BLaER1 treated with 17β-estradiol and CSF1 and Interleukin-3, amounts not matched to agents 10 nM and 100 nM (cell line): Measurements from ENCODE around the gene OAS1.
A peak's percentile ranks its signal among the peaks of the same experiment; 100 is the strongest.
"Not testable (repeated sequence)": the region's sequence is repeated elsewhere in the genome, so short reads cannot be mapped to it uniquely, and the experiment has no call there.

Experiments
- H3K27ac ChIP-seq, 11 experiments: shearing (Covaris generic); formaldehyde crosslinking; 2 replicates each; pipeline ENCODE4 v1.8.1; 2022
- H3K27me3 ChIP-seq, 11 experiments: shearing (Covaris generic); formaldehyde crosslinking; 2 replicates each; pipeline ENCODE4 v1.8.1; 2022
- H3K36me3 ChIP-seq, 11 experiments: shearing (Covaris generic); formaldehyde crosslinking; 2 replicates each; pipeline ENCODE4 v1.8.1; 2022
- H3K4me1 ChIP-seq, 10 experiments: shearing (Covaris generic); formaldehyde crosslinking; 2 replicates each; pipeline ENCODE4 v1.8.1; 2022
- H3K4me2 ChIP-seq, 11 experiments: shearing (Covaris generic); formaldehyde crosslinking; 2 replicates each; pipeline ENCODE4 v1.8.1; 2022
- H3K4me3 ChIP-seq, 10 experiments: shearing (Covaris generic); formaldehyde crosslinking; 2 replicates each; pipeline ENCODE4 v1.8.1; 2022
- H3K9ac ChIP-seq, 11 experiments: shearing (Covaris generic); formaldehyde crosslinking; 2 replicates each; pipeline ENCODE4 v1.8.1; 2022
- H3K9me3 ChIP-seq, 11 experiments: shearing (Covaris generic); formaldehyde crosslinking; replicated peaks in 1 of 11; 2 replicates each; pipeline ENCODE4 v1.8.1; 2022
- H4K20me1 ChIP-seq, 11 experiments: shearing (Covaris generic); formaldehyde crosslinking; 2 replicates each; pipeline ENCODE4 v1.8.1; 2022
- Cebpa-rat ChIP-seq, 11 experiments: shearing (Covaris generic); IDR thresholded peaks; 2 replicates each; pipeline ENCODE4 v1.8.1; 2022

OAS1 gene

DNA sequence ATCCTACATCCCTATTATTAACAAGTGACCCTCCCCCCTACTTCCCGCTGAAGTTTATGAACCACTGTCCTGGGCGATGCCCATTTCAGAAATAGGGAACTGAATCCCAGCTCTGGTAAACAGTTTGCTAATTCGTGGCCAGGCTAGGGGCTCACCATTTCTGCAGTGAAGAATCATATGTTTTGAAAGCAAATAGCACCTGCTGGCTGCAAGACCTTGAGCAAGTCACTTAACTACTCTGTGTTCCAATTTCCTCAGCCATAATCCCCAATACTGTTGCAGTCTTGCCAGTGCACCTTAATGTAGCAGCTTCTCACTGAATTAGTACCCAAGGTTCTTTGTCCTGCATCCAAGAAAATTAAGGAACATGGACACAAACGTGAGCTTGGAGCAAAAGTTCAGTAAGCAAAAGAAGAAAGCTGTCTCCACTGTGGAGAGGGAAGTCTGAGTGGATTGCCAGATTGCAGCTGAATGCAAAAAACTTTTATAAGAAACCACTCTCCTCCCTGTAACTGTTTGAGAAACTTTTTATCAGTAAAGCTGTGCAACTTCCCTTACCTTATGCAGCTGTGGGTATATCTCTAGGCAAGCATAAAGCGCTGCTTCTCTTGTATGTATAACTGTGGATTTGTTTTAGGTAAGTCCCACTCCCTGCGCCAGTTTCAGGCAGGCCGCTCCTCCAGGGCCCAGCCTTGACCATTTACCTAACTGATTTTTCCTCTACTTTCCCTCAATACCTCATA is 824 bp downstream of the OAS1 start:
- no peak for TF ChIP-seq Cebpa-rat (IDR thresholded peaks at IDR 0.05)
- peaks cover 0 to 36% (median 0%) of the 10 kb centered on the region in 11 experiments; a peak in 8 of 22 replicates for H3K36me3 ChIP-seq
- peak overlapping the region in 9 of 11 experiments; percentile 39 to 86 (median 73); a peak in 14 of 22 replicates for H3K27ac ChIP-seq
- H3K27me3 ChIP-seq: no peaks in the 10 kb centered on the region
- peaks cover 19 to 54% (median 27%) of the 10 kb centered on the region in 10 experiments for H3K4me1 ChIP-seq
- peaks cover 10 to 23% (median 16%) of the 10 kb centered on the region in 11 experiments for H3K9me3 ChIP-seq
- H3K9ac ChIP-seq: peak overlapping the region in 9 of 11 experiments; percentile 31 to 80 (median 68); a peak in 15 of 22 replicates
- H4K20me1 ChIP-seq: peaks cover 0 to 7% (median 0%) of the 10 kb centered on the region in 11 experiments; a peak in 3 of 22 replicates
- H3K4me3 ChIP-seq: peak overlapping the region in 8 of 10 experiments; percentile 49 to 67 (median 60); a peak in 17 of 20 replicates
- H3K4me2 ChIP-seq: peak overlapping the region; percentile 71 to 95 (median 84)

- peaks cover 0 to 45% (median 0%) of the 10 kb centered on the region in 11 experiments; a peak in 8 of 22 replicates for H3K36me3 ChIP-seq
- H3K4me1 ChIP-seq: peaks cover 19 to 54% (median 27%) of the 10 kb centered on the region in 10 experiments
- peak overlapping the region in 4 of 11 experiments; percentile 87 to 95 (median 90); a peak in 7 of 22 replicates for H3K4me2 ChIP-seq
- peak overlapping the region in 2 of 11 experiments; percentile 73 to 86; a peak in 2 of 22 replicates for H3K27ac ChIP-seq
- TF ChIP-seq Cebpa-rat (IDR thresholded peaks at IDR 0.05): no peak
- no peaks in the 10 kb centered on the region for H3K27me3 ChIP-seq
- peak overlapping the region in 3 of 10 experiments; percentile 61 to 66 (median 64); a peak in 4 of 20 replicates for H3K4me3 ChIP-seq
- peak overlapping the region in 2 of 11 experiments; percentile 53 to 80; a peak in 3 of 22 replicates for H3K9ac ChIP-seq
- peaks cover 19 to 33% (median 26%) of the 10 kb centered on the region in 11 experiments for H3K9me3 ChIP-seq
- H4K20me1 ChIP-seq: peaks cover 0 to 7% (median 0%) of the 10 kb centered on the region in 11 experiments; a peak in 3 of 22 replicates
Observed at GRCh38 chr12:112908548-112908947, 1.8 kb downstream of the OAS1 start.

- no peak for TF ChIP-seq Cebpa-rat (IDR thresholded peaks at IDR 0.05)
- Histone ChIP-seq H3K4me1 (peaks cover 19 to 54% (median 27%) of the 10 kb centered on the region in 10 experiments), H3K36me3 (peaks cover 0 to 53% (median 0%) of the 10 kb centered on the region in 11 experiments; a peak in 8 of 22 replicates), H3K4me3 (no peak overlapping the region), H3K4me2 (peak overlapping the region in 3 of 11 experiments; percentile 89 to 95 (median 90); a peak in 5 of 22 replicates), H3K9me3 (peaks cover 28 to 43% (median 31%) of the 10 kb centered on the region in 11 experiments), H4K20me1 (peaks cover 0 to 7% (median 0%) of the 10 kb centered on the region in 11 experiments; a peak in 3 of 22 replicates), H3K27me3 (no peaks in the 10 kb centered on the region), H3K9ac (no peak overlapping the region), H3K27ac (no peak overlapping the region)
Observed at GRCh38 chr12:112909693-112910092, 2.9 kb downstream of the OAS1 start.

DNA sequence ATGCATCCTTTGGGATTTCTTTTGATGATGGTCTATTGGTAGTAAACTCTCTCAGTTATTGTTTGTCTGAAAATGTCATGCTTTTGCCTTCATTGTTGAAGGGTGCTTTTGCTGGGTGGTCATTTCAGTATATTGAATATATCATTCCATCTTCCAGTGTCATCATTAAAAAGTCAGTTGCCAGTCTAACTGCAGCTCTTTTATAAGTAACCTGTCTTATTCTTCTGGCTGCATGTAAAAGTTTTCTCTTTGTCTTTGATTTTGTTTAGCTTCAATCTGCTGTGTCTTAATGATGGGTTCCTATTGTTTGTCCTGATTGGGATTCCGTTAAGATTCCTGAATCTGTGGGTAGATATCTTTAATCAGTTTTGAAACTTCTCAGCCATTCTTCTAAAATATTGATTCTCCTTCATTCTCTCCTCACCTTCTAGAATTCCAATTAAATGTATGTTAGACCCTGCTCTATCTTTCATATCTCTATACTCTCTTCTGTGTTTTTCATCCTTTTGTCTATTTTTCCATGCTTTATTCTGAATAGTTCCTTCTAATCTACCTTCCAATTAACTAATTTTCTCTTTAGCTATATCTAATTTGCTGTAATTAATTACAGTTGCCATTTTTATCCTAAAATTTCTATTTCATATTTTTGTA is 6.4 kb downstream of the OAS1 start:
- Histone ChIP-seq H3K4me1 (peaks cover 0 to 24% (median 3%) of the 10 kb centered on the region in 10 experiments; a peak in 10 of 20 replicates), H3K4me2 (no peak overlapping the region), H3K27ac (no peak overlapping the region), H3K9me3 (peaks cover 28 to 48% (median 32%) of the 10 kb centered on the region in 11 experiments), H3K9ac (no peak overlapping the region), H3K27me3 (no peaks in the 10 kb centered on the region), H3K4me3 (no peak overlapping the region), H4K20me1 (peaks cover 0 to 13% (median 0%) of the 10 kb centered on the region in 11 experiments; a peak in 3 of 22 replicates), H3K36me3 (peaks cover 0 to 85% (median 0%) of the 10 kb centered on the region in 11 experiments; a peak in 10 of 22 replicates)
- no peak for TF ChIP-seq Cebpa-rat (IDR thresholded peaks at IDR 0.05)

DNA sequence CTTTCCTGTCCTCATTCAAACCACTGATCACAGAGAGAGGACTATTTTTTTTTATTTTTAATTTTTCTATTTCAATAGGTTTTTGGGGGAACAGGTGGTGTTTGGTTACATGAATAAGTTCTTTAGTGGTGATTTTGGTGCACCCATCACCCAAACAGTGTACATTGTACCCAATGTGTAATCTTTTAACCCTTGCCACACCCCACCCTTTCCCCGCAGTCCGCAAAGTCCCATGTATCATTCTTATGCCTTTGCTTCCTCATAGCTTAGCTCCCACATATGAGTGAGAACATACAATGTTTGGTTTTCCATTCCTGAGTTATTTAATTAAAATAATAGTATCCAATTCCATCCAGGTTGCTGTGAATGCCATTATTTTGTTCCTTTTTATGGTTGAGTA is 7.1 kb downstream of the OAS1 start:
- not testable (repeated sequence) for H3K9ac ChIP-seq, H3K27ac ChIP-seq, H3K4me2 ChIP-seq, H3K4me3 ChIP-seq, H3K27me3 ChIP-seq
- peaks cover 0 to 92% (median 0%) of the 10 kb centered on the region in 11 experiments; a peak in 10 of 22 replicates for H3K36me3 ChIP-seq
- H3K4me1 ChIP-seq: peaks cover 0 to 17% (median 0%) of the 10 kb centered on the region in 10 experiments; a peak in 7 of 20 replicates
- H4K20me1 ChIP-seq: peaks cover 0 to 13% (median 0%) of the 10 kb centered on the region in 11 experiments; a peak in 3 of 22 replicates
- H3K9me3 ChIP-seq: peaks cover 28 to 48% (median 32%) of the 10 kb centered on the region in 11 experiments

DNA sequence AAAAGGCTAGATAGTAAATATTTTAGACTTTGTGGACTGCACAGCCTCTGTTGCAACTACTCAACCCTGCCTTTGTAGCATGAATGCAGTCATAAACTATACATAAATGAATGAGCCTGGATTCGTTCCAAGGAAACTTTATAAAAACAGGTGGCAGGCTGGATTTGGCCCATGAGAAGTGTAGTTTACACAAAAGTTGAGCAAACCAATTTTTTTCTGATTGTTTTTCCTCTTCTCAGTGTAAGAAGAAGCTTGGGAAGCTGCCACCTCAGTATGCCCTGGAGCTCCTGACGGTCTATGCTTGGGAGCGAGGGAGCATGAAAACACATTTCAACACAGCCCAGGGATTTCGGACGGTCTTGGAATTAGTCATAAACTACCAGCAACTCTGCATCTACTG is 9.5 kb downstream of the OAS1 start:
- Histone ChIP-seq H3K4me3 (no peak overlapping the region), H3K4me1 (no peaks in the 10 kb centered on the region), H3K27ac (no peak overlapping the region), H3K36me3 (peaks cover 0 to 96% (median 0%) of the 10 kb centered on the region in 11 experiments; a peak in 10 of 22 replicates), H3K9ac (no peak overlapping the region), H3K27me3 (no peaks in the 10 kb centered on the region), H3K4me2 (no peak overlapping the region), H4K20me1 (peaks cover 0 to 13% (median 0%) of the 10 kb centered on the region in 11 experiments; a peak in 3 of 22 replicates), H3K9me3 (peaks cover 26 to 42% (median 30%) of the 10 kb centered on the region in 11 experiments)
- no peak for TF ChIP-seq Cebpa-rat (IDR thresholded peaks at IDR 0.05)

GRCh38 chr12:112919121-112919520 is 12.4 kb downstream of the OAS1 start:
- peaks cover under 1 to 13% (median 3%) of the 10 kb centered on the region in 11 experiments; a peak in 18 of 22 replicates for H3K9me3 ChIP-seq
- H3K36me3 ChIP-seq: peaks cover 0 to 71% (median 0%) of the 10 kb centered on the region in 11 experiments; a peak in 10 of 22 replicates
- H3K27me3 ChIP-seq: no peaks in the 10 kb centered on the region
- no peak overlapping the region for H3K4me2 ChIP-seq
- peaks cover 0 to 13% (median 0%) of the 10 kb centered on the region in 11 experiments; a peak in 3 of 22 replicates for H4K20me1 ChIP-seq
- H3K27ac ChIP-seq: no peak overlapping the region
- no peak for TF ChIP-seq Cebpa-rat (IDR thresholded peaks at IDR 0.05)
- no peak overlapping the region for H3K4me3 ChIP-seq
- no peak overlapping the region for H3K9ac ChIP-seq
- no peaks in the 10 kb centered on the region for H3K4me1 ChIP-seq

- H3K9ac ChIP-seq: no peak overlapping the region
- peak overlapping the region in 10 of 11 experiments; percentile 5 to 42 (median 26); a peak in 7 of 22 replicates for H3K4me2 ChIP-seq
- no peak overlapping the region for H3K27ac ChIP-seq
Observed at GRCh38 chr12:112924986-112925385, 18.2 kb downstream of the OAS1 start.

DNA sequence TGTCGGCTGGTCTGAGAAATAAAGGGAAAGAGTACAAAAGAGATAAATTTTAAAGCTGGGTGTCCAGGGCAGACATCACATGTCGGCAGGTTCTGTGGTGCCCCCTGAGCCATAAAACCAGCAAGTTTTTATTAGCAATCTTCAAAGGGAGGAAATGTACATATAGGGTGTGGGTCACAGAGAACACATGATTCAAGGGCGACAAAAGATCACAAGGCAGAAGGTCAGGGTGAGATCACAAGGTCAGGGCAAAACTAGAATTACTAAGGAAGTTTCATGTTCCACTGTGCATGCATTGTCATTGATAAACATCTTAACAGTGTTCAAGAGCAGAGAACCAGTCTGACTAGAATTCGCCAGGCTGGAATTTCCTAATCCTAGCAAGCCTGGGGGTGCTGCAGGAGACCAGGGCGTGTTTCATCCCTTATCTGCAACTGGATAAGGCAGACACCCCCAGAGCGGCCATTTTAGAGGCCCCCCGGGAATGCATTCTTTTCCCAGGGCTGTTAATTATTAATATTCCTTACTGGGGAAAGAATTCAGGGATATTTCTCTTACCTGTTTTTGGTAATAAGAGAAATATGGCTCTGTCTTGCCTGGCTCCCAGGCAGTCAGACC is 19.8 kb downstream of the OAS1 start:
- H3K36me3 ChIP-seq: peaks cover 0 to 12% (median 0%) of the 10 kb centered on the region in 11 experiments; a peak in 1 of 22 replicates
- peak overlapping the region in 1 of 11 experiments; percentile 10; a peak in 1 of 22 replicates for H3K4me2 ChIP-seq
- H3K27ac ChIP-seq, H4K20me1 ChIP-seq, H3K4me3 ChIP-seq, H3K9ac ChIP-seq, H3K27me3 ChIP-seq: not testable (repeated sequence)
- peaks cover 0 to 11% (median 5%) of the 10 kb centered on the region in 10 experiments; a peak in 6 of 20 replicates for H3K4me1 ChIP-seq
- H3K9me3 ChIP-seq: peaks cover 5 to 26% (median 17%) of the 10 kb centered on the region in 11 experiments; a peak in 19 of 22 replicates

More at GRCh38 chr12:112924986-112925385, 18.2 kb downstream of the OAS1 start:
- no peak overlapping the region for H3K4me3 ChIP-seq
- H4K20me1 ChIP-seq: no peaks in the 10 kb centered on the region
- H3K36me3 ChIP-seq: peaks cover 0 to 17% (median 0%) of the 10 kb centered on the region in 11 experiments; a peak in 4 of 22 replicates
- H3K4me1 ChIP-seq: peaks cover 0 to 11% (median 5%) of the 10 kb centered on the region in 10 experiments; a peak in 6 of 20 replicates
- no peaks in the 10 kb centered on the region for H3K27me3 ChIP-seq
- H3K9me3 ChIP-seq: peaks cover 5 to 26% (median 17%) of the 10 kb centered on the region in 11 experiments; a peak in 19 of 22 replicates
- TF ChIP-seq Cebpa-rat (IDR thresholded peaks at IDR 0.05): no peak
